SKM-1 (cell line): ENCODE data around the gene PALD1.

Experiments
- DNase-seq: peaks from one replicate; lab custom pipeline; 2025; ENCODE audit not compliant: unreplicated experiment; lab: John Stamatoyannopoulos, UW

The PALD1 gene

GRCh38 chr10:70552586-70552985 lies 74.0 kb downstream of the PALD1 start:
- no peak for DNase-seq

- DNase-seq: no peak
Observed at GRCh38 chr10:70555371-70555770, 76.8 kb downstream of the PALD1 start.

- no peak for DNase-seq
Observed at GRCh38 chr10:70557086-70557845, 78.7 kb downstream of the PALD1 start.

- no peak for DNase-seq
Observed at GRCh38 chr10:70557876-70558275, 79.3 kb downstream of the PALD1 start.

GRCh38 chr10:70558295-70558694 lies 79.7 kb downstream of the PALD1 start:
- no peak for DNase-seq

GRCh38 chr10:70558871-70559810 lies 80.6 kb downstream of the PALD1 start:
- DNase-seq: no peak

GRCh38 chr10:70559861-70560260 lies 81.3 kb downstream of the PALD1 start:
- DNase-seq: no peak

- DNase-seq: no peak
Observed at GRCh38 chr10:70560511-70560941, 82.0 kb downstream of the PALD1 start.

GRCh38 chr10:70561070-70561469 lies 82.5 kb downstream of the PALD1 start:
- DNase-seq: no peak

- no peak for DNase-seq
Observed at GRCh38 chr10:70561558-70561957, 83.0 kb downstream of the PALD1 start.

GRCh38 chr10:70562036-70562755 lies 83.6 kb downstream of the PALD1 start:
- no peak for DNase-seq

GRCh38 chr10:70563230-70563629 lies 84.7 kb downstream of the PALD1 start:
- no peak for DNase-seq

GRCh38 chr10:70564113-70564725 lies 85.7 kb downstream of the PALD1 start:
- DNase-seq: no peak

GRCh38 chr10:70564901-70565351 lies 86.4 kb downstream of the PALD1 start:
- DNase-seq: no peak

- DNase-seq: peak; percentile 18
Observed at GRCh38 chr10:70565556-70566514, 87.3 kb downstream of the PALD1 start.

- DNase-seq: no peak
Observed at GRCh38 chr10:70566515-70567290, 88.1 kb downstream of the PALD1 start.

- no peak for DNase-seq
Observed at GRCh38 chr10:70567603-70568002, 89.0 kb downstream of the PALD1 start.

- no peak for DNase-seq
Observed at GRCh38 chr10:70568113-70568512, 89.5 kb downstream of the PALD1 start.
